C4-2B (cell line): ENCODE data around the gene CALCOCO1.
A peak's percentile ranks its signal among the peaks of the same experiment; 100 is the strongest.

Experiments used
- H3K27ac ChIP-seq: fragments of 450-650 bp; 2 replicates; pipeline ENCODE4 v1.5.1; 2017
- ZFX ChIP-seq: fragments of 450-650 bp; IDR thresholded peaks from 2 replicates; pipeline ENCODE4 v1.6.1; 2017
- TF ChIP-seq, protein P1 (sequence below): fragments of 450-650 bp; conservative IDR thresholded peaks from 2 replicates; pipeline ENCODE4 v1.5.1; 2017; ENCODE audit warnings: mild to moderate bottlenecking

The CALCOCO1 gene

DNA sequence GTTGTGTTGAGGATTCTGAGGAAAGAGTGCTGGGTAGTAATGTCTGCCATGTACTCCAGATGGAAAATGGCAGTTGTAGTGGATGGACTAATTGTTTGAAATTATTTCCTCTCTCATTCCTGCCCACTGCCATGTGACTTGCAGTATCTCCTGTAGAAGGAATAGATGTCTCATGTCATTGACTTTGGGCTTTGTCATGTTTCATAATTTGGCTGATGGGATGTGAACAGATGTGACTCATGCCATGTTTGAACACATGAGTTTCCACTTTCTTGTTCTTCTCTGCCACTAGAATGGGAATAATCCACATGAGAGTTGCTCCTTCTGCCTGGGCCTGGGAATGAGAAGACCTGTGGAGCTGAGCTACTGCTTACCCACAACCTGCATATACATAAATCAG is 2.4 kb upstream of the CALCOCO1 start:
- H3K27ac ChIP-seq, result no peak overlapping the region
- TF ChIP-seq ZFX, result no peak
- TF ChIP-seq, protein P1, sequence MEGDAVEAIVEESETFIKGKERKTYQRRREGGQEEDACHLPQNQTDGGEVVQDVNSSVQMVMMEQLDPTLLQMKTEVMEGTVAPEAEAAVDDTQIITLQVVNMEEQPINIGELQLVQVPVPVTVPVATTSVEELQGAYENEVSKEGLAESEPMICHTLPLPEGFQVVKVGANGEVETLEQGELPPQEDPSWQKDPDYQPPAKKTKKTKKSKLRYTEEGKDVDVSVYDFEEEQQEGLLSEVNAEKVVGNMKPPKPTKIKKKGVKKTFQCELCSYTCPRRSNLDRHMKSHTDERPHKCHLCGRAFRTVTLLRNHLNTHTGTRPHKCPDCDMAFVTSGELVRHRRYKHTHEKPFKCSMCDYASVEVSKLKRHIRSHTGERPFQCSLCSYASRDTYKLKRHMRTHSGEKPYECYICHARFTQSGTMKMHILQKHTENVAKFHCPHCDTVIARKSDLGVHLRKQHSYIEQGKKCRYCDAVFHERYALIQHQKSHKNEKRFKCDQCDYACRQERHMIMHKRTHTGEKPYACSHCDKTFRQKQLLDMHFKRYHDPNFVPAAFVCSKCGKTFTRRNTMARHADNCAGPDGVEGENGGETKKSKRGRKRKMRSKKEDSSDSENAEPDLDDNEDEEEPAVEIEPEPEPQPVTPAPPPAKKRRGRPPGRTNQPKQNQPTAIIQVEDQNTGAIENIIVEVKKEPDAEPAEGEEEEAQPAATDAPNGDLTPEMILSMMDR, result no peak

DNA sequence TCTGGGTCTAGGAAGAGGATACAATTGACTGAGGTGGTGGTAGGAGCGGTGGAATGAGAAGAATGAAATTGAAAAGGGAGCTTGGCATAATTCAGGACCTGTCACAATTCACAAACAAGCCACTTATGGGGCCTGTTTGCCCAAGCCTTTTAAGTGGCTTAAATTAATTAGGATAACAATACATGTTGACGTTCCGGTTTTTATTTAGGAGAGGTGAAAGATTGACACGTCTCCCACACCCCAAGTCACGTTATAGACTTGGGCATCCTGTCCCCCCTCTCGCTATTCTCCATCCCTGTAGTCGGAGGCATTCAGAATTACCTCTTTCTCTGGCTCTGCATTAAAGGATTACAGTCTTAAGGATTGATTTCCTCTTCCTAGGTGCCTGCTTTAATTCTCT is 954 bp upstream of the CALCOCO1 start:
- TF ChIP-seq, protein P1, result no peak
- no peak for TF ChIP-seq ZFX
- H3K27ac ChIP-seq, result peak overlapping the region; percentile 42; the same call in 1 of the 2 replicates

DNA sequence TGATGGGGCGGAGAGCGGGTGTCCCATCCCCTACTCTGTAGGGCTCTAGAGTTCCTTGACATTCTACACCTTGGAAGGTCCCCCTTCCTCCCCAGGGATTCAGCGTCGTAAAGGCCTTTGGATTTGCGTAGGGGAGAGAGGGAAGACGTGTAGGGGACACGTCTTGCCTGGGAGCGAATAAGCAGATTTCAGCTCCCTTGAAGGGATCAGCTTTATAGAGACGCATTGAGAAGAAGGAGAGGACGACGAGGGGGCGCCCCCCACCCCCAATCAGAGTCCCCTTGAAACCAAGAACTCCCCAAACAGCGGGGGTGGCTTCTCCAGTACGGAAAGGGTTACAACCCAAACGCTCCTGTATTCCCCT is 324 bp downstream of the CALCOCO1 start:
- peak overlapping the region; percentile 32 for H3K27ac ChIP-seq
- TF ChIP-seq, protein P1, result no peak
- no peak for TF ChIP-seq ZFX

DNA sequence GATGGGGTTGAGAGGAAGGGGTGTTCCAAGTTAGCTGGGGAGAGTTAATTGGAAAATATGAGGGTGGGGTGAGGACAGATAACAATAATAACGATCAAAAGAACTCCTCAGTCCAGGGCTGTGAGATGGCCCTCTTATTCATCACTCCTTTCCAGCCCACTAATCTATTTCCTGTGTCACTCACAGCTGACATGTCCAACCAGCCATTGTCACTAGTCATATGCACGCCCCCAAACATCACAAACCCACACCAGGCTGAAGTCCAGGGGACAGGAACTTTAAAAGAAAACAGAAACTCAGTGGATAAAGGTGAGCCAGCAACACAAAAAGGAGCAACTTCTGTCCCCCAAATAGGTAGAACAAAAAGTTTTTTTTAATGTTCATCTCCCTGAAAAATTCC is 911 bp downstream of the CALCOCO1 start:
- H3K27ac ChIP-seq, result no peak overlapping the region
- TF ChIP-seq, protein P1, result no peak
- TF ChIP-seq ZFX, result no peak

DNA sequence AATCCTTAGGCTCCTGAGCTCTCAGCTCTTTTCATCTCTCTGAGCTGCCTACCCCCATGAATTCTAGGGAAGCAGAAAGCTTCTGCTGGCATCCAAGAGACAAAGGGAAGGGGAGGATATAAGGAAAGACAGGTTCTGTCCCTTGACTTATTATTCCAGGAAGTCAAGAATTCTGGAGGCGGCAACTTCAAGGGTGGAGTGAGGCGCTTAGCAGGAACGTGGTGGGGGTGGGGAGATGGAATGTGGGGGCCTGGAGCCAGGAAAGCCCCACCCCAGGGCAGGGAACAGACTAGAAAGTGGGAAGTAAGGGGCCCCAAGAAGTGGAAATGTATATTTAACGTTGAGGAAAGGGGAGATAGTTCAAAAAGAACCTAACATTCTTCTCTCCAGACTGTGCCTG is 1.4 kb downstream of the CALCOCO1 start:
- no peak for TF ChIP-seq ZFX
- TF ChIP-seq, protein P1, result no peak

DNA sequence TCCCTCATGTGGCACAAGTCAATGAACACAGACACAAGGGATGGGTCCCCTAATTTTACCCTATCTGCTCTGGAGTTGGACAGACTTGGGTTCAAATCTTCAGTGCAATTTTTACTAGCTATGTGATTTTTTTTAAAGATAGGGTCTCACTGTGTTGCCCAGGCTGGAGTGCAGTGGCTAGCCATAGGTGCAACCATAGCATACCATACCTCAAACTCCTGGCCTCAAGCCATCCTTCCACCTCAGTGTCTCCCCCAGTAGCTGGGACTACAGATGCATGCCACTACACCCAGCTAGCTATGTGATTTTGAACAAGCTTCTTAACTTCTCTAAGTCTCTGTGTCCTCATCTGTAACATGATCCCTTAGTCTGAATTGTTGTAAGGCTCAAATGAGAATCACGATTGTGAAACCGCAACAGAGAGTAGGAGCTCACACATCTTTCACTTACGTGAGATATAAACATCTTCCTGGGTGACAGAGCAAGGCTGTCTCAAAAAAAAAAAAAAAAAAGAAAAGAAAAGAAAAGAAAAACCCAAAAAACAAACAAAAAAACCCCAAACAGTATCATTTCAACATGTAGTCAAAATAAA is 4.7 kb downstream of the CALCOCO1 start:
- H3K27ac ChIP-seq, result no peak overlapping the region
- TF ChIP-seq, protein P1, result no peak

More for the DNA sequence above, 1.4 kb downstream of the CALCOCO1 start:
- H3K27ac ChIP-seq, result no peak overlapping the region

DNA sequence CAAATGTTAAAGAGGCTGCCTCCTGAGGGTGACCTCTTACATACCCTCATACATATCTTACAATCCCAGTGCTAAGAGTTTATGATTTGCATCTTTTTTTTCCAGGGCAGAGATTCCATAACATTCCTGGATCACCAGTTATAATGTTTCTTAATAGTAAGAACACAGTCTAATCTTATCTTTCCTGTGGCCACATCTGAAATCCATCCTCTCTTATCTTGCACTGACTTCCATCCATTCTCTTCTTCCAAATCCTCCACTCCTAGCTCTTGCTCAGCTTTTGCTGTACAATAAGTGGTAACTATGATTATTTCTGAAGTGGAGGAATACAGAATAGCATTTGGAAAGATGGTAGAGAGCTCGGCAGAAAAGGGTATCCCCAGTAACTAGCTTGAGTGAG is 6.3 kb downstream of the CALCOCO1 start:
- TF ChIP-seq, protein P1, result no peak
- no peak for TF ChIP-seq ZFX
- H3K27ac ChIP-seq, result no peak overlapping the region
